IMR-90 (cell line): ENCODE results near the gene GRB14. TPM values are rescaled to one million over a fixed set of nuclear protein-coding genes. Genes with fewer than 3 reads are reported as not detected.

Experiments used
- ATAC-seq: fragments of 200-7000 bp; cut with Tn5 transposase; 2 replicates; pipeline ENCODE4 v1.9.1; 2020; ENCODE audit warnings: low read depth, mild to moderate bottlenecking, moderate library complexity
- BruUV-seq: library from RNA; stranded (reverse); fragments of 400-500 nt; replicated peaks from 2 replicates; lab custom pipeline; 2021; lab: Mats Ljungman, UMichigan
- CTCF ChIA-PET: fragments of 300-600 bp; formaldehyde crosslinking; extraction: SDS; loops from one replicate; lab custom pipeline; 2021; ENCODE audit warnings: antibody characterized with exemption; lab: Yijun Ruan, JAX
- POLR2A ChIA-PET: fragments of 300-600 bp; sonication (Branson Sonifier 250); formaldehyde crosslinking; loops from one replicate; lab custom pipeline; 2022; ENCODE audit warnings: antibody characterized with exemption; ENCODE audit not compliant: unreplicated experiment; lab: Charles Lee
- DNase-seq: peaks from one replicate; pipeline ENCODE4 v3.0.0; 2013
- H2AFZ ChIP-seq: replicated peaks from 2 replicates; pipeline ENCODE3; 2013; ENCODE audit warnings: low read length, mild to moderate bottlenecking; ENCODE audit not compliant: poor library complexity
- H2AK5ac ChIP-seq: 2 replicates; pipeline ENCODE4 v1.6.1; 2013; ENCODE audit warnings: low read depth, low read length, inconsistent platforms
- H2AK9ac ChIP-seq: replicated peaks from 2 replicates; pipeline ENCODE3; 2013; ENCODE audit warnings: mild to moderate bottlenecking, low read depth, low read length, moderate library complexity; ENCODE audit not compliant: poor library complexity
- H2BK120ac ChIP-seq: 2 replicates; pipeline ENCODE4 v1.6.1; 2013; ENCODE audit warnings: low read depth, low read length, inconsistent platforms
- H2BK15ac ChIP-seq: 3 replicates; pipeline ENCODE4 v1.6.1; 2013; ENCODE audit warnings: low read depth, low read length, inconsistent platforms
- H2BK20ac ChIP-seq: 2 replicates; pipeline ENCODE4 v1.6.1; 2013; ENCODE audit warnings: low read depth, mild to moderate bottlenecking, inconsistent platforms, low read length, moderate library complexity
- H2BK5ac ChIP-seq: 2 replicates; pipeline ENCODE4 v1.6.1; 2013; ENCODE audit warnings: mild to moderate bottlenecking, low read depth, low read length, inconsistent platforms; ENCODE audit not compliant: poor library complexity, severe bottlenecking
- H3K14ac ChIP-seq: replicated peaks from 2 replicates; pipeline ENCODE4 v1.6.1; 2013; ENCODE audit warnings: low read depth, low read length, inconsistent platforms
- H3K18ac ChIP-seq: 2 replicates; pipeline ENCODE4 v1.6.1; 2013; ENCODE audit warnings: low read depth, low read length, control low read depth
- H3K23ac ChIP-seq: 2 replicates; pipeline ENCODE4 v1.6.1; 2013; ENCODE audit warnings: low read depth, low read length, inconsistent platforms
- H3K27ac ChIP-seq: 2 replicates; pipeline ENCODE4 v1.5.1; 2013; ENCODE audit warnings: mild to moderate bottlenecking, control low read depth, low read length; ENCODE audit not compliant: insufficient read depth
- H3K27me3 ChIP-seq: 2 replicates; pipeline ENCODE4 v1.6.1; 2013; ENCODE audit warnings: low read length; ENCODE audit not compliant: control insufficient read depth, insufficient read depth
- H3K36me3 ChIP-seq: 2 replicates; pipeline ENCODE4 v1.6.1; 2013; ENCODE audit warnings: low read length, mixed read lengths; ENCODE audit not compliant: control insufficient read depth, insufficient read depth
- H3K4ac ChIP-seq: 2 replicates; pipeline ENCODE4 v1.6.1; 2013; ENCODE audit warnings: low read depth, low read length, inconsistent platforms
- H3K4me1 ChIP-seq: 2 replicates; pipeline ENCODE4 v1.6.1; 2013; ENCODE audit warnings: low read length, mixed read lengths; ENCODE audit not compliant: control insufficient read depth, insufficient read depth
- H3K4me2 ChIP-seq: 2 replicates; pipeline ENCODE4 v1.6.1; 2013; ENCODE audit warnings: low read depth, mild to moderate bottlenecking, control low read depth, low read length, moderate library complexity
- H3K4me3 ChIP-seq: 2 replicates; pipeline ENCODE4 v1.5.1; 2013; ENCODE audit warnings: low read depth, mild to moderate bottlenecking, control low read depth, low read length, moderate library complexity; ENCODE audit not compliant: insufficient read depth
- H3K56ac ChIP-seq: 2 replicates; pipeline ENCODE4 v1.6.1; 2013; ENCODE audit warnings: low read length, inconsistent platforms; ENCODE audit not compliant: insufficient read depth; ENCODE audit errors: extremely low read depth
- H3K79me1 ChIP-seq, 2 experiments: 2 replicates each; pipeline ENCODE4 v1.6.1; 2013; ENCODE audit warnings: low read length in 2 of 2, inconsistent platforms in 1 of 2, low read depth in 1 of 2
- H3K9ac ChIP-seq: 2 replicates; pipeline ENCODE4 v1.6.1; 2013; ENCODE audit warnings: low read depth, low read length, control low read depth
- H3K9me1 ChIP-seq: 2 replicates; pipeline ENCODE4 v1.6.1; 2013; ENCODE audit warnings: low read length, inconsistent platforms; ENCODE audit not compliant: insufficient read depth
- H3K9me3 ChIP-seq: 2 replicates; pipeline ENCODE4 v1.6.1; 2013; ENCODE audit warnings: low read length; ENCODE audit not compliant: control insufficient read depth, insufficient read depth
- H4K20me1 ChIP-seq: 2 replicates; pipeline ENCODE4 v1.6.1; 2013; ENCODE audit warnings: low read length, inconsistent platforms; ENCODE audit not compliant: insufficient read depth
- H4K5ac ChIP-seq: 2 replicates; pipeline ENCODE4 v1.6.1; 2013; ENCODE audit warnings: mild to moderate bottlenecking, low read depth, low read length, control low read depth
- H4K8ac ChIP-seq, 2 experiments: 2 replicates each; pipeline ENCODE4 v1.6.1; 2013; ENCODE audit warnings: low read depth in 2 of 2, low read length in 2 of 2, control low read depth in 1 of 2, inconsistent platforms in 1 of 2
- H4K91ac ChIP-seq: 2 replicates; pipeline ENCODE4 v1.6.1; 2013; ENCODE audit warnings: low read depth, low read length, inconsistent platforms; ENCODE audit not compliant: insufficient read depth
- BHLHE40 ChIP-seq: fragments of 150-350 bp; IDR thresholded peaks from 2 replicates; pipeline ENCODE4 v1.6.1; 2016; ENCODE audit warnings: mild to moderate bottlenecking, low read depth, low read length
- CEBPB ChIP-seq: IDR thresholded peaks from 2 replicates; pipeline ENCODE4 v1.6.1; 2012; ENCODE audit warnings: low read depth, low read length, improper control_type of control experiment
- CHD1 ChIP-seq: IDR thresholded peaks from 2 replicates; pipeline ENCODE4 v1.6.1; 2012; ENCODE audit warnings: low read depth, low read length, improper control_type of control experiment
- CTCF ChIP-seq: conservative IDR thresholded peaks from 2 replicates; pipeline ENCODE4 v1.5.1; 2012; ENCODE audit warnings: mild to moderate bottlenecking, low read depth, low read length, improper control_type of control experiment
- ELK1 ChIP-seq: fragments of 150-350 bp; IDR thresholded peaks from 2 replicates; pipeline ENCODE4 v1.6.1; 2016; ENCODE audit warnings: low read depth, mild to moderate bottlenecking, low read length, moderate library complexity, borderline replicate concordance
- FOS ChIP-seq: fragments of 150-350 bp; IDR thresholded peaks from 2 replicates; pipeline ENCODE4 v1.6.1; 2016; ENCODE audit warnings: low read depth, low read length
- MAFK ChIP-seq: IDR thresholded peaks from 2 replicates; pipeline ENCODE4 v1.6.1; 2012; ENCODE audit warnings: low read depth, low read length, improper control_type of control experiment
- MAZ ChIP-seq: IDR thresholded peaks from 2 replicates; pipeline ENCODE4 v1.6.1; 2012; ENCODE audit warnings: low read depth, mild to moderate bottlenecking, low read length, improper control_type of control experiment, moderate library complexity, borderline replicate concordance
- MXI1 ChIP-seq: IDR thresholded peaks from 2 replicates; pipeline ENCODE4 v1.6.1; 2012; ENCODE audit warnings: low read depth, mild to moderate bottlenecking, low read length, moderate library complexity, borderline replicate concordance
- RAD21 ChIP-seq: IDR thresholded peaks from 2 replicates; pipeline ENCODE4 v1.6.1; 2012; ENCODE audit warnings: low read length, improper control_type of control experiment
- RFX5 ChIP-seq: IDR thresholded peaks from 2 replicates; pipeline ENCODE4 v1.8.0; 2012; ENCODE audit warnings: low read depth, mild to moderate bottlenecking, low read length, moderate library complexity
- SMC3 ChIP-seq: fragments of 150-350 bp; IDR thresholded peaks from 2 replicates; pipeline ENCODE4 v1.6.1; 2016; ENCODE audit warnings: low read depth, mild to moderate bottlenecking, antibody characterized with exemption, low read length, moderate library complexity
- WGBS, 2 experiments: methylation state at CpG; one replicate each; pipeline versions ENCODE4 v1.1.5 to v1.1.7; 2013; ENCODE audit warnings: missing lambda C conversion rate in 2 of 2; ENCODE audit not compliant: insufficient read length in 1 of 2; ENCODE audit errors: extremely low coverage in 2 of 2; 5-methylcytosine and 5-hydroxymethylcytosine counted together
- dilution Hi-C: fragments of 300-500 bp; cut with HindIII; formaldehyde crosslinking; loops from one replicate; pipeline ENCODE4 v1.14.3; 2018; ENCODE audit warnings: low sequenced_read_pairs; ENCODE audit not compliant: unreplicated experiment
- in situ Hi-C: fragments of 300-500 bp; cut with MboI; formaldehyde crosslinking; loops from 3 replicates; pipeline ENCODE4 v1.14.3; 2019; ENCODE audit warnings: low sequenced_read_pairs, inconsistent platforms, mixed read lengths
- intact Hi-C: fragments of 100-400 bp; cut with micrococcal nuclease; formaldehyde crosslinking; loops from 2 replicates; pipeline ENCODE4 v1.10.0; 2022
- polyA plus RNA-seq, 3 experiments: library from polyadenylated mRNA; depleted of rRNA; stranded (reverse); fragments of >200 nt; gene quantifications; 2 replicates each; pipeline ENCODE4 v1.2.3, GENCODE V29; 2012; ENCODE audit warnings: low replicate concordance in 1 of 3
- total RNA-seq: library from RNA; depleted of rRNA; stranded (reverse); fragments of >200 nt; gene quantifications from 2 replicates; pipeline ENCODE4 v1.2.3, GENCODE V29; 2012

The GRB14 gene
- total and polyA plus RNA-seq, 2 of the 4 experiments (the other 2 are of a cell fraction), result not detected

GRCh38 chr2:164624316-164624715, 3.0 kb upstream of the GRB14 start:
- Histone ChIP-seq H3K18ac (no peak overlapping the region), H3K9me3 (no peaks in the 10 kb centered on the region), H2AK9ac (no peak overlapping the region), H3K36me3 (no peaks in the 10 kb centered on the region), H4K20me1 (no peaks in the 10 kb centered on the region), H3K9ac (no peak overlapping the region), H3K79me1 (no peaks in the 10 kb centered on the region), H3K27ac (no peak overlapping the region), H3K4ac (no peak overlapping the region), H2BK5ac (no peak overlapping the region), H4K5ac (no peak overlapping the region), H3K14ac (no peak overlapping the region), H3K56ac (no peak overlapping the region), H3K4me1 (no peaks in the 10 kb centered on the region; the same call in 1 of the 2 replicates), H3K23ac (no peak overlapping the region), H3K4me3 (no peak overlapping the region), H4K8ac (no peak overlapping the region), H2BK120ac (no peak overlapping the region), H2AFZ (no peak overlapping the region), H3K27me3 (peaks cover 21% of the 10 kb centered on the region), H3K9me1 (no peaks in the 10 kb centered on the region), H3K4me2 (no peak overlapping the region), H4K91ac (no peak overlapping the region), H2AK5ac (no peak overlapping the region), H2BK15ac (no peak overlapping the region), H2BK20ac (no peak overlapping the region)
- DNase-seq, result no peak
- no TSS peak for BruUV-seq
- dilution Hi-C loops (no loop called here), intact Hi-C loops (no loop called here), in situ Hi-C loops (no loop called here)
- no peak for ATAC-seq
- 41% methylated on average over 2 of the region's 2 CpGs; no CpG with 5 or more reads in 1 of the 2 experiments for WGBS, 2 experiments
- CTCF ChIA-PET, result no interaction called here
- POLR2A ChIA-PET, result no interaction called here
- TF ChIP-seq CTCF (no peak), FOS (no peak), MXI1 (no peak), RAD21 (no peak), MAZ (no peak), SMC3 (no peak), ELK1 (no peak), BHLHE40 (no peak), RFX5 (no peak), CEBPB (no peak), MAFK (no peak), CHD1 (no peak)
